GM12878 (cell line): ENCODE data around the gene NOCT. TPM values are rescaled to one million over a fixed set of nuclear protein-coding genes. Genes with fewer than 3 reads are reported as not detected.

Experiments
- ATAC-seq: fragments of 200-7000 bp; cut with Tn5 transposase; 3 replicates; pipeline ENCODE4 v1.9.1; 2020; ENCODE audit warnings: mild to moderate bottlenecking, moderate library complexity
- BruUV-seq: library from RNA; stranded (reverse); fragments of 400-500 nt; replicated peaks from 2 replicates; lab custom pipeline; 2021; lab: Mats Ljungman, UMichigan
- CTCF ChIA-PET: fragments of 300-600 bp; sonication (Branson Sonifier 250); formaldehyde crosslinking; extraction: SDS; loops from one replicate; lab custom pipeline; 2021; ENCODE audit warnings: inconsistent platforms; lab: Yijun Ruan, JAX
- POLR2A ChIA-PET: fragments of 350-600 bp; formaldehyde crosslinking; extraction: SDS; loops from one replicate; lab custom pipeline; 2021; ENCODE audit warnings: inconsistent platforms; lab: Charles Lee
- RAD21 ChIA-PET: fragments of 300-600 bp; sonication (Branson Sonifier 250); formaldehyde crosslinking; loops from one replicate; lab custom pipeline; 2023; ENCODE audit warnings: antibody characterized with exemption; ENCODE audit not compliant: unreplicated experiment; lab: Charles Lee
- SMC1A ChIA-PET: fragments of 300-600 bp; sonication (Branson Sonifier 250); formaldehyde crosslinking; loops from one replicate; lab custom pipeline; 2023; ENCODE audit not compliant: unreplicated experiment, uncharacterized antibody; lab: Charles Lee
- DNase-seq: peaks from one replicate; pipeline ENCODE4 v3.0.0-alpha.2; 2011; ENCODE audit warnings: low read depth, low spot score
- FAIRE-seq: peaks from 3 replicates; lab custom pipeline; 2011; peaks lifted over from hg19 to GRCh38; lab: Jason Lieb, UNC
- H2AFZ ChIP-seq: 2 replicates; pipeline ENCODE4 v1.6.0; 2011; ENCODE audit warnings: low read depth, low read length, control low read depth; ENCODE audit not compliant: control insufficient read depth
- H3K27ac ChIP-seq: 2 replicates; pipeline ENCODE4 v1.5.1; 2011; ENCODE audit warnings: control low read depth; ENCODE audit not compliant: control insufficient read depth, insufficient read depth
- H3K27me3 ChIP-seq, 2 experiments: replicated peaks in 1 of 2; 2 replicates each; pipeline versions ENCODE4 v1.6.0 to v1.6.1; 2011; ENCODE audit warnings: low read length in 1 of 2; ENCODE audit not compliant: control insufficient read depth in 2 of 2, insufficient read depth in 2 of 2
- H3K36me3 ChIP-seq, 2 experiments: 2 replicates each; pipeline ENCODE4 v1.5.1; 2011; ENCODE audit warnings: low read length in 1 of 2; ENCODE audit not compliant: control insufficient read depth in 2 of 2, insufficient read depth in 2 of 2
- H3K4me1 ChIP-seq: 2 replicates; pipeline ENCODE4 v1.6.1; 2011; ENCODE audit warnings: mild to moderate bottlenecking, low read length, moderate library complexity, mixed read lengths; ENCODE audit not compliant: control insufficient read depth, insufficient read depth
- H3K4me2 ChIP-seq: 2 replicates; pipeline ENCODE4 v1.6.0; 2011; ENCODE audit warnings: control low read depth; ENCODE audit not compliant: control insufficient read depth, insufficient read depth
- H3K4me3 ChIP-seq: fragments of 200-600 bp; sonication (generic); 2 replicates; pipeline ENCODE4 v1.5.1; 2016
- H3K79me2 ChIP-seq: 2 replicates; pipeline ENCODE4 v1.6.0; 2011; ENCODE audit warnings: low read length; ENCODE audit not compliant: control insufficient read depth, insufficient read depth
- H3K9ac ChIP-seq: 2 replicates; pipeline ENCODE4 v1.8.0; 2011; ENCODE audit warnings: low read length, control low read depth, mixed read lengths; ENCODE audit not compliant: control insufficient read depth, insufficient read depth
- H3K9me3 ChIP-seq: replicated peaks from 3 replicates; pipeline ENCODE4 v1.5.1; 2011; ENCODE audit warnings: mild to moderate bottlenecking, low read length; ENCODE audit not compliant: control insufficient read depth, insufficient read depth
- H4K20me1 ChIP-seq: 2 replicates; pipeline ENCODE4 v1.6.0; 2011; ENCODE audit not compliant: control insufficient read depth, insufficient read depth
- EED ChIP-seq: sonication (generic); IDR thresholded peaks from 2 replicates; pipeline ENCODE4 v1.6.1; 2016; ENCODE audit warnings: antibody characterized with exemption, low read depth
- HDGF ChIP-seq: fragments of 450-650 bp; IDR thresholded peaks from 2 replicates; pipeline ENCODE4 v1.6.1; 2016; ENCODE audit warnings: antibody characterized with exemption
- IKZF1 ChIP-seq: fragments of 450-650 bp; conservative IDR thresholded peaks from 2 replicates; pipeline ENCODE4 v1.6.1; 2017; ENCODE audit warnings: antibody characterized with exemption, mild to moderate bottlenecking
- PAX8 ChIP-seq: fragments of 450-650 bp; IDR thresholded peaks from 2 replicates; pipeline ENCODE4 v1.6.1; 2017; ENCODE audit warnings: mild to moderate bottlenecking, moderate library complexity
- SUPT20H ChIP-seq: IDR thresholded peaks from 2 replicates; pipeline ENCODE4 v1.6.1; 2011; ENCODE audit warnings: low read depth, mild to moderate bottlenecking, low read length, moderate library complexity, borderline replicate concordance; ENCODE audit not compliant: control insufficient read depth
- WGBS: methylation state at CpG from one replicate; pipeline ENCODE4 v1.1.6; 2016; ENCODE audit warnings: low lambda C conversion rate; ENCODE audit not compliant: insufficient replicate concordance, insufficient coverage; ENCODE audit errors: missing lambda C conversion rate; 5-methylcytosine and 5-hydroxymethylcytosine counted together
- in situ Hi-C: fragments of 300-500 bp; cut with MboI; formaldehyde crosslinking; loops from 9 replicates; pipeline ENCODE4 v1.14.3; 2018; ENCODE audit warnings: mixed read lengths
- intact Hi-C: fragments of 100-400 bp; cut with micrococcal nuclease; formaldehyde crosslinking; loops from one replicate; pipeline ENCODE4 v1.14.2; 2022; ENCODE audit not compliant: unreplicated experiment
- polyA plus RNA-seq, 11 experiments: library from polyadenylated mRNA; depleted of rRNA in 4 of 11; unstranded in 6 of 11; stranded (reverse) in 5 of 11; fragments of >200 nt; fragmentation: Nextera tagmentation in 4 of 11; fragmentation: Illumina TruSeq in 1 of 11; extraction: Ambion mirVana in 4 of 11; extraction: Trizol in 1 of 11; gene quantifications; 1 replicate in 1 of 11; 2 replicates in 10 of 11; pipeline versions ENCODE4 v1.2.1 to v1.2.3, GENCODE V29; 2011 to 2016; ENCODE audit warnings: inconsistent platforms in 2 of 11, missing spikeins in 2 of 11, low read depth in 1 of 11
- total RNA-seq, 4 experiments: library from RNA; depleted of rRNA in 3 of 4; stranded (reverse); fragments of >200 nt in 3 of 4; fragmentation: Illumina TruSeq in 1 of 4; extraction: Trizol in 1 of 4; gene quantifications; 2 replicates each; pipeline versions ENCODE4 v1.2.1 to v1.2.3, GENCODE V29; 2013 to 2021
- TF ChIP-seq, protein P1 (sequence below): IDR thresholded peaks from 2 replicates; pipeline ENCODE4 v1.6.1; 2011; ENCODE audit warnings: mild to moderate bottlenecking, low read depth, low read length, moderate library complexity; ENCODE audit not compliant: insufficient replicate concordance
- TF ChIP-seq, protein P2 (sequence below): fragments of 450-650 bp; IDR thresholded peaks from 2 replicates; pipeline ENCODE4 v1.6.1; 2016; ENCODE audit warnings: mild to moderate bottlenecking
- TF ChIP-seq, protein P3 (sequence below): fragments of 450-650 bp; IDR thresholded peaks from 2 replicates; pipeline ENCODE4 v1.6.1; 2016; ENCODE audit warnings: mild to moderate bottlenecking

The NOCT gene
- total and polyA plus RNA-seq, 10 of the 15 experiments (the other 5 are each of a cell fraction or from before 2014, with no cell fraction given), result 1.4 to 17.6 (median 8.1) TPM

DNA sequence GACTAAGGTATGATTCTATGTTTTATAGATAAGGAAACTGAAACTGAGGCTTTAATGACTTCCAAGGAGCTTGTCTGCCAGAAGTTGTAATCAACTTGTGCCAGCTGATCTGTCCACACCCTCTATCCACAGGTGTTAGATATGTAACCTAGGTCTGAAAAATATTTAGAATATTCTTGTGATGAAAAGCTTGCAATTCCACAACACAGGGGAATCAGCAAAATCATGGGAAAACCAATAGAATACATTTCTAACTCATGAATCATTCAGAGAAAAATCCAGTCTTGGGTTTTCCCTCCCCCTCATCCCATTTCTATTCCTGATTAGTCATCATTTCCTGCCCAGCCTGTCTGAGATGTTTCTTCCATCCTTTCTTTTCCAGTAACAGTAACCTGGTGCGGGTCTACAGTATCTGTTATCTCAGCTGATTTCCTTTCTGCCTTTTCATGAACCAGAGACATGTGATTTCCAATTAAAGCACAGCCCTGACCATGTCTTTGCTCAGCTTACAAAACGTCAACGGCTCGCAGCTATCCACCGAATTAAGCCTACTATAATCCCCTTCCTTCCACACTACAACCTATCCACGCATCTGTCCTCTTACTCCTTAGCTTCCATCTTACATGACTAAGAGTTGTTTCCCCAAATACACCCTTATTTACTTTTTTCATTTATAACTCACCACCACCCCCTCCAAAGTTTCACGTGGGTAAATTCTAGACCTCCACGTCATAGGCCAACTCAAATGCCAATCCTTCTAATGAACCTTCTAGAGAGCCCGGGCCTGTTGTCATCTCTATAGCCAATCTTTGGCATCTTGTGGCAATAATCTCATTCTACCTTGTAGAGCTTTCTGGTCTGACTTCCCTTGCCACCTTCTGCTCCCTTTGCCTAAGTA is 961 bp upstream of the NOCT start:
- peaks cover 36% of the 10 kb centered on the region for H3K79me2 ChIP-seq
- POLR2A ChIA-PET, result interaction anchor here (0.7 to 2.1 kb wide), 7 partner anchors 7 to 70 kb away, joined by 3 to 7 read pairs (median 5); no protein-coding TSS in a partner anchor
- no peak for FAIRE-seq
- peak; percentile 32 for DNase-seq
- ATAC-seq, result peak; percentile 34
- H3K4me2 ChIP-seq, result peak overlapping the region; percentile 78
- SMC1A ChIA-PET, result interaction anchor here (0.6 to 10.2 kb wide), 7 partner anchors 9 to 90 kb away, joined by 3 to 92 read pairs (median 4); no protein-coding TSS in a partner anchor
- intact Hi-C loops, result loop anchor here (2.0 to 5.0 kb wide), 4 partner anchors 38 to 443 kb away; no protein-coding TSS in a partner anchor
- H2AFZ ChIP-seq, result peak overlapping the region; percentile 99
- H4K20me1 ChIP-seq, result no peaks in the 10 kb centered on the region; the same call in 1 of the 2 replicates
- H3K4me1 ChIP-seq, result peaks cover 7% of the 10 kb centered on the region; the same call in 1 of the 2 replicates
- H3K27me3 ChIP-seq, result no peaks in the 10 kb centered on the region
- CTCF ChIA-PET, result interaction anchor here (0.7 to 9.6 kb wide), 9 partner anchors 8 to 283 kb away, joined by 3 to 147 read pairs (median 4); no protein-coding TSS in a partner anchor
- H3K9ac ChIP-seq, result peak overlapping the region; percentile 66
- RAD21 ChIA-PET, result interaction anchor here (1.1 to 2.0 kb wide), 6 partner anchors 15 to 163 kb away, joined by 3 to 15 read pairs (median 4); no protein-coding TSS in a partner anchor
- BruUV-seq, result TSS peak; percentile 95
- peak overlapping the region; percentile 93 for H3K27ac ChIP-seq
- H3K4me3 ChIP-seq, result peak overlapping the region; percentile 51
- TF ChIP-seq PAX8, result 0 out of 2 replicates have a peak, but pooled peaks have one; percentile 18
- TF ChIP-seq HDGF, result 0 out of 2 replicates have a peak, but pooled peaks have one; percentile 58
- 0 out of 2 replicates have a peak, but pooled peaks have one; percentile 12 for TF ChIP-seq EED
- TF ChIP-seq, protein P1, sequence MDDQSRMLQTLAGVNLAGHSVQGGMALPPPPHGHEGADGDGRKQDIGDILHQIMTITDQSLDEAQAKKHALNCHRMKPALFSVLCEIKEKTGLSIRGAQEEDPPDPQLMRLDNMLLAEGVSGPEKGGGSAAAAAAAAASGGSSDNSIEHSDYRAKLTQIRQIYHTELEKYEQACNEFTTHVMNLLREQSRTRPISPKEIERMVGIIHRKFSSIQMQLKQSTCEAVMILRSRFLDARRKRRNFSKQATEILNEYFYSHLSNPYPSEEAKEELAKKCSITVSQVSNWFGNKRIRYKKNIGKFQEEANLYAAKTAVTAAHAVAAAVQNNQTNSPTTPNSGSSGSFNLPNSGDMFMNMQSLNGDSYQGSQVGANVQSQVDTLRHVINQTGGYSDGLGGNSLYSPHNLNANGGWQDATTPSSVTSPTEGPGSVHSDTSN, result peak; percentile 72
- TF ChIP-seq, protein P2, sequence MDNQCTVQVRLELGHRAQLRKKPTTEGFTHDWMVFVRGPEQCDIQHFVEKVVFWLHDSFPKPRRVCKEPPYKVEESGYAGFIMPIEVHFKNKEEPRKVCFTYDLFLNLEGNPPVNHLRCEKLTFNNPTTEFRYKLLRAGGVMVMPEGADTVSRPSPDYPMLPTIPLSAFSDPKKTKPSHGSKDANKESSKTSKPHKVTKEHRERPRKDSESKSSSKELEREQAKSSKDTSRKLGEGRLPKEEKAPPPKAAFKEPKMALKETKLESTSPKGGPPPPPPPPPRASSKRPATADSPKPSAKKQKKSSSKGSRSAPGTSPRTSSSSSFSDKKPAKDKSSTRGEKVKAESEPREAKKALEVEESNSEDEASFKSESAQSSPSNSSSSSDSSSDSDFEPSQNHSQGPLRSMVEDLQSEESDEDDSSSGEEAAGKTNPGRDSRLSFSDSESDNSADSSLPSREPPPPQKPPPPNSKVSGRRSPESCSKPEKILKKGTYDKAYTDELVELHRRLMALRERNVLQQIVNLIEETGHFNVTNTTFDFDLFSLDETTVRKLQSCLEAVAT, result peak; percentile 69
- no peak for TF ChIP-seq IKZF1
- TF ChIP-seq, protein P3, sequence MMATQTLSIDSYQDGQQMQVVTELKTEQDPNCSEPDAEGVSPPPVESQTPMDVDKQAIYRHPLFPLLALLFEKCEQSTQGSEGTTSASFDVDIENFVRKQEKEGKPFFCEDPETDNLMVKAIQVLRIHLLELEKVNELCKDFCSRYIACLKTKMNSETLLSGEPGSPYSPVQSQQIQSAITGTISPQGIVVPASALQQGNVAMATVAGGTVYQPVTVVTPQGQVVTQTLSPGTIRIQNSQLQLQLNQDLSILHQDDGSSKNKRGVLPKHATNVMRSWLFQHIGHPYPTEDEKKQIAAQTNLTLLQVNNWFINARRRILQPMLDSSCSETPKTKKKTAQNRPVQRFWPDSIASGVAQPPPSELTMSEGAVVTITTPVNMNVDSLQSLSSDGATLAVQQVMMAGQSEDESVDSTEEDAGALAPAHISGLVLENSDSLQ, result peak; percentile 94
- no peak for TF ChIP-seq SUPT20H
- TF ChIP-seq, all 136 proteins: peak for 6
- 2% methylated on average over 9 of the region's 9 CpGs for WGBS
- H3K9me3 ChIP-seq, result no peaks in the 10 kb centered on the region
- 0 out of 4 replicates have a peak, but pooled peaks cover 0 to 3% of the 10 kb centered on the region in 2 experiments for H3K36me3 ChIP-seq
- in situ Hi-C loops, result no loop called here
